HepG2 (cell line): ENCODE results near the gene CYP21A2. TPM values are rescaled to one million over a fixed set of nuclear protein-coding genes. Genes with fewer than 3 reads are reported as not detected.

Source experiments
- ATAC-seq: fragments of 200-7000 bp; cut with Tn5 transposase; 3 replicates; pipeline ENCODE4 v1.9.1; 2020; ENCODE audit warnings: mild to moderate bottlenecking, moderate library complexity
- BruUV-seq: library from RNA; stranded (reverse); fragments of 400-500 nt; replicated peaks from 2 replicates; lab custom pipeline; 2021; lab: Mats Ljungman, UMichigan
- CTCF ChIA-PET: fragments of 300-600 bp; formaldehyde crosslinking; extraction: SDS; loops from one replicate; lab custom pipeline; 2021; ENCODE audit warnings: low total read pairs, inconsistent platforms, low intra/inter-chr PET ratio; lab: Yijun Ruan, JAX
- POLR2A ChIA-PET: fragments of 350-600 bp; sonication (Branson Sonifier 250); formaldehyde crosslinking; loops from one replicate; lab custom pipeline; 2020; ENCODE audit warnings: antibody characterized with exemption, inconsistent platforms; lab: Yijun Ruan, JAX
- DNase-seq: peaks from one replicate; pipeline ENCODE4 v3.0.0-alpha.2; 2015; ENCODE audit warnings: low spot score
- FAIRE-seq: peaks from 3 replicates; lab custom pipeline; 2011; peaks lifted over from hg19 to GRCh38; lab: Jason Lieb, UNC
- H2AFZ ChIP-seq: one replicate; pipeline ENCODE4 v1.6.1; 2011; ENCODE audit warnings: low read length, inconsistent platforms
- H3K27ac ChIP-seq: fragments of 300-600 bp; 3 replicates; pipeline ENCODE4 v1.8.0; 2011; ENCODE audit warnings: mixed run types, mild to moderate bottlenecking, mixed read lengths, low read length, inconsistent platforms; ENCODE audit not compliant: insufficient read depth; ENCODE audit errors: extremely low read length
- H3K27me3 ChIP-seq, 2 experiments: fragments of 200-600 bp in 1 of 2; 2 replicates in 1 of 2; 3 replicates in 1 of 2; pipeline versions ENCODE4 v1.6.0 to v1.8.0; 2011; ENCODE audit warnings: low read length in 2 of 2, mild to moderate bottlenecking in 2 of 2, moderate library complexity in 2 of 2, inconsistent platforms in 1 of 2; ENCODE audit not compliant: insufficient read depth in 2 of 2, control insufficient read depth in 1 of 2
- H3K36me3 ChIP-seq, 2 experiments: fragments of 200-600 bp in 1 of 2; replicated peaks in 1 of 2; 2 replicates in 1 of 2; 3 replicates in 1 of 2; pipeline versions ENCODE4 v1.5.1 to v1.8.0; 2011; ENCODE audit warnings: low read length in 2 of 2, inconsistent platforms in 1 of 2; ENCODE audit not compliant: insufficient read depth in 2 of 2, control insufficient read depth in 1 of 2
- H3K4me1 ChIP-seq: 2 replicates; pipeline ENCODE4 v1.5.1; 2012; ENCODE audit warnings: low read length, inconsistent platforms; ENCODE audit not compliant: insufficient read depth
- H3K4me2 ChIP-seq: 2 replicates; pipeline ENCODE4 v1.6.0; 2011; ENCODE audit warnings: low read depth, low read length, inconsistent platforms
- H3K4me3 ChIP-seq, 3 experiments: fragments of 200-600 bp in 1 of 3; sonication (generic), shearing (Covaris generic) in 1 of 3; replicated peaks in 1 of 3; 2 replicates each; pipeline ENCODE4 v1.5.1; 2011 to 2016; ENCODE audit warnings: low read length in 3 of 3, inconsistent platforms in 2 of 3, low read depth in 2 of 3, mild to moderate bottlenecking in 2 of 3, control low read depth in 1 of 3, mixed read lengths in 1 of 3; ENCODE audit not compliant: insufficient read depth in 1 of 3
- H3K79me2 ChIP-seq: one replicate; pipeline ENCODE4 v1.6.1; 2011; ENCODE audit warnings: low read length, inconsistent platforms; ENCODE audit not compliant: insufficient read depth
- H3K9ac ChIP-seq: 2 replicates; pipeline ENCODE4 v1.6.0; 2011; ENCODE audit warnings: mild to moderate bottlenecking, low read depth, low read length, inconsistent platforms; ENCODE audit not compliant: insufficient read depth
- H3K9me3 ChIP-seq: 2 replicates; pipeline ENCODE4 v1.5.1; 2012; ENCODE audit warnings: mild to moderate bottlenecking, low read length
- H4K20me1 ChIP-seq: 2 replicates; pipeline ENCODE4 v1.6.0; 2011; ENCODE audit warnings: inconsistent platforms, mild to moderate bottlenecking, low read length, moderate library complexity; ENCODE audit not compliant: insufficient read depth
- CC2D1A ChIP-seq: sonication (generic); formaldehyde crosslinking; IDR thresholded peaks from 2 replicates; pipeline ENCODE4 v1.8.1; 2023; ENCODE audit warnings: mild to moderate bottlenecking, missing genetic modification reagents
- ZNF225 ChIP-seq: sonication (generic); formaldehyde crosslinking; IDR thresholded peaks from 2 replicates; pipeline ENCODE4 v1.4.0; 2020; ENCODE audit warnings: mild to moderate bottlenecking, missing genetic modification reagents
- ZNF546 ChIP-seq: sonication (generic); formaldehyde crosslinking; conservative IDR thresholded peaks from 2 replicates; pipeline ENCODE4 v1.8.1; 2023; ENCODE audit warnings: mild to moderate bottlenecking, missing genetic modification reagents
- WGBS: methylation state at CpG from one replicate; pipeline ENCODE4 v1.1.6; 2017; ENCODE audit warnings: low lambda C conversion rate; 5-methylcytosine and 5-hydroxymethylcytosine counted together
- in situ Hi-C: cut with HindIII; loops from 2 replicates; pipeline ENCODE4 v1.10.0; 2017; ENCODE audit warnings: low pct_unique_long_range_greater_than_20kb; ENCODE audit not compliant: extremely low pct_ligation_motif_present
- intact Hi-C: fragments of 100-400 bp; cut with micrococcal nuclease; formaldehyde crosslinking; loops from one replicate; pipeline ENCODE4 v1.10.0; 2022; ENCODE audit not compliant: unreplicated experiment
- polyA plus RNA-seq, 8 experiments: library from polyadenylated mRNA; depleted of rRNA in 3 of 8; stranded (reverse) in 7 of 8; unstranded in 1 of 8; fragments of >200 nt; fragmentation: Illumina TruSeq in 4 of 8; extraction: Trizol in 4 of 8; gene quantifications; 2 replicates each; pipeline versions ENCODE4 v1.2.1 to v1.2.3, GENCODE V29; 2011 to 2016; ENCODE audit warnings: low read depth in 4 of 8, missing spikeins in 1 of 8, mixed read lengths in 1 of 8; ENCODE audit not compliant: insufficient read depth in 1 of 8
- total RNA-seq, 5 experiments: library from RNA; depleted of rRNA; stranded (reverse); fragments of >200 nt; fragmentation: Illumina TruSeq; extraction: Trizol; gene quantifications; 2 replicates each; pipeline ENCODE4 v1.2.3, GENCODE V29; 2016; ENCODE audit warnings: low read depth in 1 of 5

The CYP21A2 gene
- total and polyA plus RNA-seq, 2 of the 13 experiments (the other 11 are each of a cell fraction or from before 2014, with no cell fraction given) = 1.5 to 6.3 TPM

DNA sequence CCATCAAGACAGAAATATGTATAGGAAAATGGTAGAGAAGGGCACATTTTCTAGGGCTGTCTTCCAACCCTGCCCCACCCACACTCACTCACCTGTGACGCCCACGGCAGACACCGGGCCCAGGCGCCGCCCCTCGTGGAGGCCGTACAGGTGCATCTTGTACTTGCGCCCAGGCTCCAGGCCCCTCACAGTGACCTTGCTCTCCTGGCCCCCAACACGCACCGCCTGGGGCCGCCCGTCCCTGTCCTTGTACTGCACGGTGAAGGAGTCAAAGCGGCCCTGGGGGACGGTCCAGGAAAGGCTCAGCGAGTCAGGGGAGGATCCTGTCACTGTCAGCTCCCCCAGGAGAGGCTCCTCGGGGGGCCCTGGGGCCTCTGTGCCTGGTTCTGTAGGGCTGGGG, 19.8 kb downstream of the CYP21A2 start:
- Histone ChIP-seq H3K4me2 (no peak overlapping the region), H2AFZ (no peak overlapping the region), H3K9me3 (no peaks in the 10 kb centered on the region), H4K20me1 (no peaks in the 10 kb centered on the region), H3K4me1 (no peaks in the 10 kb centered on the region), H3K27ac (no peak overlapping the region), H3K27me3 (peaks cover 22 to 67% of the 10 kb centered on the region in 2 experiments), H3K79me2 (no peaks in the 10 kb centered on the region), H3K9ac (no peak overlapping the region), H3K4me3 (no peak overlapping the region), H3K36me3 (no peaks in the 10 kb centered on the region)
- no TSS peak for BruUV-seq
- DNase-seq = no peak
- POLR2A ChIA-PET = no interaction called here
- TF ChIP-seq ZNF546 = no peak
- no peak for TF ChIP-seq ZNF225 (CRISPR knock-in tag)
- 0 out of 3 replicates have a peak, but pooled peaks have one; percentile 8 for ATAC-seq
- CTCF ChIA-PET = no interaction called here
- FAIRE-seq = no peak
- intact Hi-C loops (no loop called here), in situ Hi-C loops (no loop called here)
- WGBS = 37% methylated on average over 16 of the region's 17 CpGs

DNA sequence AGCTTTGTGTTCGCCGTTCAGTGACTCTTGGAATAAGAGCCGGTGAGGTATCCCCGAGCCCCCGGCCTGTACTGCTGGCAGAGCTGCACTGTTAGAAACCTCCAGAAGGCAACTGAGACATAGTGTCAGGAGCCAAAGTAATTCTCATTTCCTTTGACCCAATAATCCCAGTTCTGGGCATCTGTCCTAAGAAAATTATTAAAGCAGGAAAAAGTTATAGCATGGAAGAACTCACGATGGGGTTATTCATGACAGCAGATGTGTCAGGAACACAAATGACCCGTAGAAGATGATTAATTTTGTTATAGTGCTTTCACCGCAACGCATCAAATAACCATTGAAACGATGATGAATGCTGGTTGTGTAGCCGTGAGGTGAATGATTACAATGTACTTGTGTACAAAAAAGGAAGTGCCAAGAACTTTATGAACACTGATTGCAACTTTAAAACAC, 20.3 kb downstream of the CYP21A2 start:
- Histone ChIP-seq H3K79me2 (no peaks in the 10 kb centered on the region), H3K27me3 (peaks cover 18 to 71% of the 10 kb centered on the region in 2 experiments), H3K36me3 (no peaks in the 10 kb centered on the region), H2AFZ (no peak overlapping the region), H4K20me1 (no peaks in the 10 kb centered on the region), H3K9me3 (no peaks in the 10 kb centered on the region), H3K4me3 (no peak overlapping the region), H3K4me2 (no peak overlapping the region), H3K27ac (no peak overlapping the region), H3K9ac (no peak overlapping the region), H3K4me1 (no peaks in the 10 kb centered on the region)
- no peak for FAIRE-seq
- 51% methylated on average over 11 of the region's 11 CpGs for WGBS
- BruUV-seq = no TSS peak
- ChIA-PET POLR2A (no interaction called here), CTCF (no interaction called here)
- in situ Hi-C loops = no loop called here
- intact Hi-C loops = no loop called here
- no peak for DNase-seq
- TF ChIP-seq CC2D1A (CRISPR knock-in tag) = no peak
- ATAC-seq = no peak
